ENCODE measurements around the gene MEIS2. TPM values are rescaled to one million over a fixed set of nuclear protein-coding genes. Genes with fewer than 3 reads are reported as not detected.

Gene MEIS2
- total RNA-seq, 1 donor from 2014 or later, result 20.7 TPM

GRCh38 chr15:36866896-36867295, 233.5 kb downstream of the MEIS2 start:
- Histone ChIP-seq H3K4me1 (no peaks in the 10 kb centered on the region), H3K4me3 (no peak overlapping the region), H3K27me3 (ENCODE audit: low read depth) (no peaks in the 10 kb centered on the region), H3K36me3 (no peaks in the 10 kb centered on the region), H3K27ac (no peak overlapping the region), H3K9me3 (no peaks in the 10 kb centered on the region)
- no peak for TF ChIP-seq CTCF (IDR thresholded peaks at IDR 0.05)
- ATAC-seq (no peak), DNase-seq (no peak)
- intact Hi-C loops (cut with DNase I), result no loop called here

- intact Hi-C loops (cut with DNase I), result no loop called here
- H3K36me3 ChIP-seq, result no peaks in the 10 kb centered on the region
- no peaks in the 10 kb centered on the region for H3K27me3 ChIP-seq (ENCODE audit: low read depth)
- no peak for ATAC-seq
- no peaks in the 10 kb centered on the region for H3K9me3 ChIP-seq
- no peak overlapping the region for H3K27ac ChIP-seq
- H3K4me1 ChIP-seq, result no peaks in the 10 kb centered on the region
- no peak overlapping the region for H3K4me3 ChIP-seq
- no peak for DNase-seq
- TF ChIP-seq CTCF (IDR thresholded peaks at IDR 0.05), result no peak
Measured at GRCh38 chr15:36863570-36863969, 236.8 kb downstream of the MEIS2 start.

DNA sequence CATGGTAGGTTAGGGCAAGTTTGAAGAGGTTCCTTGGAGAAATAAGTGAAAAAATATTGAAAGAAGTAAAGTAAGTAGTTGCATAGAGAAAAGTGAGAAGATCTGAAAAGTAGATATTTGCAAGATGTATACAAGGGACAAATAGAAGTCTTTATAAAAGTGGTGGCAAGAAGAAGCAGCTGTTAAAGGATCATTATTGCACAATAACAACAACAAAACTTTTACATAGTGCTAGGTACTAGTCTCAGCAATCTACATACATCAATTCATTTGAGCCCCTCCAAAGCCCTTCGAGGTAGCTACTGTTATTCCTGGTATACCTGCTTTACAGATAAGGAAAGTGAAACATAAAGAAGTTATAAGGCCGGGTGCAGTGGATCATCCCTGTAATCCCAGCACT, 239.6 kb downstream of the MEIS2 start:
- Histone ChIP-seq H3K9me3 (no peaks in the 10 kb centered on the region), H3K27me3 (ENCODE audit: low read depth) (no peaks in the 10 kb centered on the region), H3K27ac (no peak overlapping the region), H3K4me3 (no peak overlapping the region), H3K36me3 (no peaks in the 10 kb centered on the region), H3K4me1 (no peaks in the 10 kb centered on the region)
- DNase-seq (no peak), ATAC-seq (no peak)
- TF ChIP-seq CTCF (IDR thresholded peaks at IDR 0.05), result no peak
- intact Hi-C loops (cut with DNase I), result no loop called here

GRCh38 chr15:36858423-36858822, 241.9 kb downstream of the MEIS2 start:
- H3K4me1 ChIP-seq, result no peaks in the 10 kb centered on the region
- no peaks in the 10 kb centered on the region for H3K27me3 ChIP-seq (ENCODE audit: low read depth)
- no peak overlapping the region for H3K27ac ChIP-seq
- intact Hi-C loops (cut with DNase I), result no loop called here
- H3K36me3 ChIP-seq, result no peaks in the 10 kb centered on the region
- no peak for DNase-seq
- no peak for ATAC-seq
- TF ChIP-seq CTCF (IDR thresholded peaks at IDR 0.05), result no peak
- no peak overlapping the region for H3K4me3 ChIP-seq
- no peaks in the 10 kb centered on the region for H3K9me3 ChIP-seq

- H3K4me1 ChIP-seq, result no peaks in the 10 kb centered on the region
- no peak overlapping the region for H3K4me3 ChIP-seq
- H3K27ac ChIP-seq, result no peak overlapping the region
- no peaks in the 10 kb centered on the region for H3K27me3 ChIP-seq (ENCODE audit: low read depth)
- ATAC-seq (no peak), DNase-seq (no peak)
- no peak for TF ChIP-seq CTCF (IDR thresholded peaks at IDR 0.05)
- intact Hi-C loops (cut with DNase I), result no loop called here
- no peaks in the 10 kb centered on the region for H3K9me3 ChIP-seq
- no peaks in the 10 kb centered on the region for H3K36me3 ChIP-seq
Measured at GRCh38 chr15:36856339-36856973, 243.9 kb downstream of the MEIS2 start.
